VCaP (cell line): ENCODE results near the gene LRRC28.

Experiments
- H3K27ac ChIP-seq: fragments of 450-650 bp; 2 replicates; pipeline ENCODE4 v1.5.1; 2017
- TF ChIP-seq, protein P1 (sequence below): fragments of 450-650 bp; conservative IDR thresholded peaks from 2 replicates; pipeline ENCODE4 v1.5.1; 2017; ENCODE audit warnings: mild to moderate bottlenecking, moderate library complexity

Gene LRRC28

DNA sequence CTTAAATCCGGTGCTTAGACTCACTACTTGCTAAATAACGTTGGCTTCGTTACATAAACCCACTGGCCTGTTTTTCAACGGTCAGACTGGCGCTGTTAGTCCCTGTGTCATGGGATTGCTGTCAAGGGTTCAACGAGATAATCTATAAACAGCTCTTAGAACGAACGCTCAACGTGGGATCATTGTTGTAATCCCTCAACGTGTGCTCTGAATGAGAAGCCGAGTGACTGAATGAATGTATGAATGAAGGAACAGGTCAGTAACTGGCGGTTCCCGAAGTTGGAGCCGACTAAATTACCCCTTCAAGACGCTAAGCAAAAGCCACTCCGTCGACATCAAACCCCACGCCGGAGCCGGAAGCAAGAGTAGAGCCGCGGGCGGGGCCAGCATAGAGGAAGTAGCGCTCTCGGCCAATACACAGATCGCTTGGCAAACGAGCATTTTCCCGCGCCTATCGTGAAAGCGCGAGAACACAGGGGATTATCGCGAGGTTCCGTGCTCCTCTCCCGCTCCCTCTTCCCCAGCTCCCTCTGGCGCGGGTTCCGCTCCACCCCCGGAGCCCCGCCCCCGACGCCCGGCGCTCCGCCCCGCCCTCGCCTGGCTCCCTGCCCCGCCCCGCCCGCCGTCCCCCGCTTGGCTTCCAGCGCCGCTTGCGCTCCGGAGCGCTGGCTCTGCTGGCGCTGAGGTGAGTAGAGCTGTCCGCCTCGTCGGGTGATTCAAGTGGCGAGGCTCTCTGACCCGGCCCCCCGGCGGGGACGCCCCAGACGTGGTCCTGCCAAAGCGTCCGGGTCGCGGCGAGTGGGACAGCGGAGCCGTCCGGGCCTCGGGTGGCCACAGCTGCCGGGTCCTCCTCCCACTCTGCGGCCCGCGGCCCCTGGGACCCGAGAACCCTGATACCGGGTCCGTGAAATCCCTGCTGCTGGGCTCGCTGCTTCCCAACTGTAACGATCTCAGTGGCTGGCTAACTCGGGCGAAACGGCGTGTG lies at the start of gene LRRC28:
TSS of gene LRRC28 (plus strand) at position 625 of the 985 bp plus-strand sequence. CDS start 4,477 bp downstream, outside the sequence.
- H3K27ac ChIP-seq: peak within 1 kb of the TSS; percentile 83
- TF ChIP-seq, protein P1, sequence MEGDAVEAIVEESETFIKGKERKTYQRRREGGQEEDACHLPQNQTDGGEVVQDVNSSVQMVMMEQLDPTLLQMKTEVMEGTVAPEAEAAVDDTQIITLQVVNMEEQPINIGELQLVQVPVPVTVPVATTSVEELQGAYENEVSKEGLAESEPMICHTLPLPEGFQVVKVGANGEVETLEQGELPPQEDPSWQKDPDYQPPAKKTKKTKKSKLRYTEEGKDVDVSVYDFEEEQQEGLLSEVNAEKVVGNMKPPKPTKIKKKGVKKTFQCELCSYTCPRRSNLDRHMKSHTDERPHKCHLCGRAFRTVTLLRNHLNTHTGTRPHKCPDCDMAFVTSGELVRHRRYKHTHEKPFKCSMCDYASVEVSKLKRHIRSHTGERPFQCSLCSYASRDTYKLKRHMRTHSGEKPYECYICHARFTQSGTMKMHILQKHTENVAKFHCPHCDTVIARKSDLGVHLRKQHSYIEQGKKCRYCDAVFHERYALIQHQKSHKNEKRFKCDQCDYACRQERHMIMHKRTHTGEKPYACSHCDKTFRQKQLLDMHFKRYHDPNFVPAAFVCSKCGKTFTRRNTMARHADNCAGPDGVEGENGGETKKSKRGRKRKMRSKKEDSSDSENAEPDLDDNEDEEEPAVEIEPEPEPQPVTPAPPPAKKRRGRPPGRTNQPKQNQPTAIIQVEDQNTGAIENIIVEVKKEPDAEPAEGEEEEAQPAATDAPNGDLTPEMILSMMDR: no peak

DNA sequence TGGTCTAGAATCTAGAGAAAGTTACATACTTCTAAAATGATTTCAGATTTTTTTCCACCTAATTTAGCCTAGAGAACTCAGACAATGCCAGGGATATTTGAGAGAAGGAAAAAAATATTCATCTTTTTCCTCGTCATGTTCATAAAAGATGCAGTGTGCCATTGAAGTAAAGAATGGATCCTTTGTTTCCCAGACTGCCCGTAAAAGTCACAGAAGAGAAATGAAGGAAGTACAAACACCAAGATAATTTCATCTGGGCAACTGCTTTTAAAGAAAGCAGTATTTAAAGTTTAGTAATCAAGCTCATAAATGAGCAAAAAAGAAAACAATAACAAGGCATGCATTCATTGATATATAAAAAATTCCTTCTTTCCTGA lies 49.1 kb upstream of the LRRC28 start:
- TF ChIP-seq, protein P1: no peak
- H3K27ac ChIP-seq: no peak overlapping the region

DNA sequence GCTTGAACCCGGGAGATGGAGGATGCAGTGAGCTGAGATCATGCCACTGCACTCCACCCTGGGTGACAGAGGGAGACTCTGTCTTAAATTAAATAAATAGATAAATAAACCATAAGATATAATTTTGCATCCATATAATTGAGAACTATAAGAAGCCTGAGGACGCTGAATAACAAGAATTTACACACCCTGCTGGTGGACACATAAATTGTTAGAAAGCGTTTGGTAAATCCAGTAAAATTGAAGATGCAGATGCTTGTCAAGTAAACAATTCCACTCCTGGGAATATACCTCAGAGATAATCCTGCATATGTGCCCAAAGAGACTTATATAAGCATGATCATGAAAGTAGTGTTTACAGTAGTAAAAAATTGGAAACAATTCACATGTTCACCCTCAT lies 43.6 kb upstream of the LRRC28 start:
- H3K27ac ChIP-seq: no peak overlapping the region
- TF ChIP-seq, protein P1: peak; percentile 58

DNA sequence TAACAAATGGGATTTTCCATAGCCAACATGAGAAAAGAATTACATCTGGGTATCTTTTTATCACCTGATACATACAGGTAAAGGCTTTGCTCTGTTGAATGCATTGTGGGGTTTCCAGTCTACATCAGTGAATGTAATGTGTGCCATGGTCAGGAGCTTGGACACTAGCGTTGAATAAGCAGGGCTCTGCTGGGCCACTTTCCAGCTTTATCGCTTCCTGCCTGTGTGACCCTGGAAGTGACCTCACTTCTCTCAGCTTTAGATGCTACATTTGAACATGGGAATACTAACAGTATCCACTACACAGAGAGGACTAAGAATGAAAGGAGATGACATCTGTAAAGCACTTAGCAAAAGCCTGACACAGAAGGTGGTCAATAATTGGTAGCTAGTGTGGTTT lies 42.0 kb upstream of the LRRC28 start:
- TF ChIP-seq, protein P1: no peak
- H3K27ac ChIP-seq: no peak overlapping the region

DNA sequence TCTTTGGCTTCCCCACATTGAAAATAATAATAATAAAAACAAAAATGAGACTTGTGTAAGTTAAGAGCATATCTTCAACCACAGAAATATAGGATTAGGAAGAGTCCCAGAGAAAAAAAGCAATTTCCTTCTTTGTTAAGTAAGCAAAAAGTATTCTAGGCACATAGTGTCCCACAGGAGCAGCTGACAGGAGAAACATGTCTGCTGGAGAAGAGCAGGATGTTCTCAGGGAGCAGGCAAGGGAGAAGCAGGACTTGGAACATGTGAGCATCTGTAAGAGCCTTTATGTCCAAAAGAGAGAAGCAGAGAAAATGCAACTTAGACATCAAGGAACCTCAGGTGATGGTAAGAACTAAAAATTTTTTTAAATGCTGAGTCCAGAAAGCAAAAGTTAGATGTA lies 40.9 kb upstream of the LRRC28 start:
- no peak overlapping the region for H3K27ac ChIP-seq
- TF ChIP-seq, protein P1: no peak

DNA sequence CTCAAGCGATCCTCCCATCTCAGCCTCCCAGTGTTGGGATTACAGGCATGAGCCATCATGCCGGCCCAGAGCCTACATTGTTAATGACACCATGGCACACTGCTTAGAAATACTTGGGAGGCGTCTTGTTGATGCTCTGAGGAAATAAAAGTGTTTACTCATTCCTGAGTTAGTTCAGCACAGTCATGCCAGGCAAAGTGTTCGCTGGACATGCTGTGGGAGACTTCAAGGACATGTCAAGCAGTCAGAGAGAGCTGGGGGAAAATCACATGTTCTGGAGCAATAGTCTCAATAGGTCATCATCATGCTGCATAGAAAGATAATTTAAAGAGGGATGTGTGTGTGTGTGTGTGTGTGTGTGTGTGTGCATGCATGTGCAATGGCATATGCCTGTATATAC lies 39.4 kb upstream of the LRRC28 start:
- H3K27ac ChIP-seq: no peak overlapping the region
- TF ChIP-seq, protein P1: no peak

DNA sequence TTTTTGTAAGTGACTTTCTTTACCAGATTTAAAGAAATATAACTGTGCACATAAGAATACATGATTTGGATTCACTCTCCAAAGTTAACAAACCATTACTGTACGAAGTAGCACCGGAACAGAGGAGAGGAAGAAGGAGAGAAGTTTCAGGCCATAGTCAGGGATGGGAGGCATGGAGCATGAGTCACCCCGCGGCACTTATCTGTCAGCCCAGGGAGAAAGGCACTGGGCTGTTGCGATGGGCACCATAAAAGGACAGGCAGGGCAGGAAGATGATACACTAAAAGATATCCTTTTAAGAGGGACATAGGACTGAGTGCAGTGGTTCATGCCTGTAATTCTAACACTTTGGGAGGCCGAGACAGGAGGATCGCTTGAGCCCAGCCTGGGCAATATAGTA lies 38.9 kb upstream of the LRRC28 start:
- no peak overlapping the region for H3K27ac ChIP-seq
- TF ChIP-seq, protein P1: no peak
